NCI-H2171 treated with DMSO at 0.1 percent for 48 hours (cell line): ENCODE measurements around the gene PDE9A.

Source experiments
- DNase-seq: peaks from one replicate; lab custom pipeline; 2025; lab: John Stamatoyannopoulos, UW

PDE9A gene

GRCh38 chr21:42658320-42659105, 5.1 kb downstream of the PDE9A start:
- no peak for DNase-seq

GRCh38 chr21:42659416-42660117, 6.1 kb downstream of the PDE9A start:
- DNase-seq: no peak

- peak; percentile 35 for DNase-seq
Measured at GRCh38 chr21:42660118-42660470, 6.7 kb downstream of the PDE9A start.

GRCh38 chr21:42661688-42662429, 8.4 kb downstream of the PDE9A start:
- peak; percentile 93 for DNase-seq

- DNase-seq: no peak
Measured at GRCh38 chr21:42662430-42663199, 9.2 kb downstream of the PDE9A start.

GRCh38 chr21:42663200-42663750, 9.9 kb downstream of the PDE9A start:
- no peak for DNase-seq

GRCh38 chr21:42663860-42664535, 10.6 kb downstream of the PDE9A start:
- no peak for DNase-seq

GRCh38 chr21:42664614-42665013, 11.2 kb downstream of the PDE9A start:
- DNase-seq: no peak

GRCh38 chr21:42665026-42665425, 11.6 kb downstream of the PDE9A start:
- DNase-seq: no peak

- DNase-seq: no peak
Measured at GRCh38 chr21:42665484-42665883, 12.1 kb downstream of the PDE9A start.

GRCh38 chr21:42666023-42666747, 12.8 kb downstream of the PDE9A start:
- DNase-seq: peak; percentile 81

GRCh38 chr21:42666925-42667324, 13.5 kb downstream of the PDE9A start:
- no peak for DNase-seq

- DNase-seq: no peak
Measured at GRCh38 chr21:42668298-42668992, 15.0 kb downstream of the PDE9A start.

GRCh38 chr21:42669041-42669440, 15.6 kb downstream of the PDE9A start:
- DNase-seq: no peak

GRCh38 chr21:42670058-42670880, 16.8 kb downstream of the PDE9A start:
- no peak for DNase-seq

GRCh38 chr21:42670884-42671283, 17.5 kb downstream of the PDE9A start:
- DNase-seq: peak; percentile 72

- DNase-seq: no peak
Measured at GRCh38 chr21:42671778-42672593, 18.6 kb downstream of the PDE9A start.
